Measurements from ENCODE around the gene ABHD17A. TPM values are rescaled to one million over a fixed set of nuclear protein-coding genes. Genes with fewer than 3 reads are reported as not detected.

ABHD17A gene
- total RNA-seq, 1 donor, result 52.5 TPM

- no peak overlapping the region for H3K27ac ChIP-seq (ENCODE audit: low read depth, low read length)
- no peaks in the 10 kb centered on the region for H3K9me3 ChIP-seq (ENCODE audit: low read depth, low read length)
- TF ChIP-seq, protein P1, sequence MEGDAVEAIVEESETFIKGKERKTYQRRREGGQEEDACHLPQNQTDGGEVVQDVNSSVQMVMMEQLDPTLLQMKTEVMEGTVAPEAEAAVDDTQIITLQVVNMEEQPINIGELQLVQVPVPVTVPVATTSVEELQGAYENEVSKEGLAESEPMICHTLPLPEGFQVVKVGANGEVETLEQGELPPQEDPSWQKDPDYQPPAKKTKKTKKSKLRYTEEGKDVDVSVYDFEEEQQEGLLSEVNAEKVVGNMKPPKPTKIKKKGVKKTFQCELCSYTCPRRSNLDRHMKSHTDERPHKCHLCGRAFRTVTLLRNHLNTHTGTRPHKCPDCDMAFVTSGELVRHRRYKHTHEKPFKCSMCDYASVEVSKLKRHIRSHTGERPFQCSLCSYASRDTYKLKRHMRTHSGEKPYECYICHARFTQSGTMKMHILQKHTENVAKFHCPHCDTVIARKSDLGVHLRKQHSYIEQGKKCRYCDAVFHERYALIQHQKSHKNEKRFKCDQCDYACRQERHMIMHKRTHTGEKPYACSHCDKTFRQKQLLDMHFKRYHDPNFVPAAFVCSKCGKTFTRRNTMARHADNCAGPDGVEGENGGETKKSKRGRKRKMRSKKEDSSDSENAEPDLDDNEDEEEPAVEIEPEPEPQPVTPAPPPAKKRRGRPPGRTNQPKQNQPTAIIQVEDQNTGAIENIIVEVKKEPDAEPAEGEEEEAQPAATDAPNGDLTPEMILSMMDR (IDR thresholded peaks at IDR 0.05; ENCODE audit: extremely low read depth, low read depth, low read length), result no peak
- H3K4me1 ChIP-seq (ENCODE audit: insufficient read depth, low read length), result peaks cover 16% of the 10 kb centered on the region
- H3K4me2 ChIP-seq (ENCODE audit: insufficient read depth, low read length), result no peak overlapping the region
- peaks cover 25% of the 10 kb centered on the region for H4K20me1 ChIP-seq (ENCODE audit: insufficient read depth, low read length)
- no peak overlapping the region for H3K4me3 ChIP-seq (ENCODE audit: insufficient read depth, low read length)
- DNase-seq (ENCODE audit: insufficient read length, low spot score, missing footprints), result peak; percentile 59
- H3K36me3 ChIP-seq (ENCODE audit: insufficient read depth, low read length), result peaks cover 6% of the 10 kb centered on the region
- H3K27me3 ChIP-seq (ENCODE audit: insufficient read depth, low read length), result no peaks in the 10 kb centered on the region
- H3K79me2 ChIP-seq (ENCODE audit: insufficient read depth, low read length), result peaks cover 69% of the 10 kb centered on the region
- H2AFZ ChIP-seq (ENCODE audit: low read length), result no peak overlapping the region
Measured at GRCh38 chr19:1907563-1908363, 22.5 kb upstream of the ABHD17A start.

DNA sequence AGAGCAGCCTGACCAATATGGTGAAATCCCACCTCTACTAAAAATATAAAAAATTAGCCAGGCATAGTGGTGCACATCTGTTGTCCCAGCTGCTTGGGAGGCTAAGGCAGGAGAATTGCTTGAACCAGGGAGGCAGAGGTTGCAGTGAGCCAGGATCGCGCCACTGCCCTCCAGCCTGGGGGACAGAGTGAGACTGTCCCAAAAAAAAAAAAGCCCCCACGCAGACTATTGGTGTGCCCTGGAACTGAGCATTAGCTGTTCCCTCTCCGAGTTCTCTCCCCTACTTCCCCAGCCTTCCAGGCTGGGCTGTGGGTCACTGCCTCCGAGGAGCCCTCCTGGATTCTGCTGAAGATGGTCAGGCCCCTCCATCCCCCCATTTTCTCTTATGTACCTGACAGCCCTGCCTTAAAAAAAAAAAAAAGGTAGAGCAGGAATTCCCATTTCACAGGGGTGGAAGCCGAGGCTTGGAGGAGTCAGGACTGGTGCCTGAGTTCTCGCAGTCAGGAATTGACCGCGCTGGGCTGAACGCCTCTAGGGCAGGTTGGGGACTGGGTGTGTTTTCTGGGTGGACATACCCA is 21.8 kb upstream of the ABHD17A start:
- no peak overlapping the region for H3K4me2 ChIP-seq (ENCODE audit: insufficient read depth, low read length)
- no peak for DNase-seq (ENCODE audit: insufficient read length, low spot score, missing footprints)
- TF ChIP-seq, protein P1 (IDR thresholded peaks at IDR 0.05; ENCODE audit: extremely low read depth, low read depth, low read length), result no peak
- no peaks in the 10 kb centered on the region for H3K36me3 ChIP-seq (ENCODE audit: insufficient read depth, low read length)
- no peak overlapping the region for H3K4me3 ChIP-seq (ENCODE audit: insufficient read depth, low read length)
- H3K27ac ChIP-seq (ENCODE audit: low read depth, low read length), result no peak overlapping the region
- H3K79me2 ChIP-seq (ENCODE audit: insufficient read depth, low read length), result peaks cover 63% of the 10 kb centered on the region
- peaks cover 25% of the 10 kb centered on the region for H4K20me1 ChIP-seq (ENCODE audit: insufficient read depth, low read length)
- no peaks in the 10 kb centered on the region for H3K9me3 ChIP-seq (ENCODE audit: low read depth, low read length)
- no peak overlapping the region for H2AFZ ChIP-seq (ENCODE audit: low read length)
- peaks cover 16% of the 10 kb centered on the region for H3K4me1 ChIP-seq (ENCODE audit: insufficient read depth, low read length)
- H3K27me3 ChIP-seq (ENCODE audit: insufficient read depth, low read length), result no peaks in the 10 kb centered on the region

- Histone ChIP-seq H3K4me1 (ENCODE audit: insufficient read depth, low read length) (peaks cover 16% of the 10 kb centered on the region), H3K27me3 (ENCODE audit: insufficient read depth, low read length) (no peaks in the 10 kb centered on the region), H3K9me3 (ENCODE audit: low read depth, low read length) (no peaks in the 10 kb centered on the region), H3K27ac (ENCODE audit: low read depth, low read length) (peak overlapping the region; percentile 60), H4K20me1 (ENCODE audit: insufficient read depth, low read length) (peaks cover 20% of the 10 kb centered on the region), H3K4me3 (ENCODE audit: insufficient read depth, low read length) (peak overlapping the region; percentile 91), H2AFZ (ENCODE audit: low read length) (peak overlapping the region; percentile 78), H3K4me2 (ENCODE audit: insufficient read depth, low read length) (peak overlapping the region; percentile 85), H3K36me3 (ENCODE audit: insufficient read depth, low read length) (no peaks in the 10 kb centered on the region), H3K79me2 (ENCODE audit: insufficient read depth, low read length) (peaks cover 52% of the 10 kb centered on the region)
- TF ChIP-seq, protein P1 (IDR thresholded peaks at IDR 0.05; ENCODE audit: extremely low read depth, low read depth, low read length), result no peak
- no peak for DNase-seq (ENCODE audit: insufficient read length, low spot score, missing footprints)
Measured at GRCh38 chr19:1905863-1906375, 20.6 kb upstream of the ABHD17A start.

Data from osteoblast (primary cell).